Activated CD4-positive, alpha-beta T cell treated with anti-CD3 and anti-CD28 coated beads for 1 hour (primary cell): Measurements from ENCODE around the gene HDAC9.
"Not testable (repeated sequence)": the region's sequence is repeated elsewhere in the genome, so short reads cannot be mapped to it uniquely, and the experiment has no call there.

Experiments used
- DNase-seq: peaks from one replicate; pipeline ENCODE4 v3.0.0-alpha.2; 2020

HDAC9 gene

GRCh38 chr7:18993933-18994668 is 498.6 kb downstream of the HDAC9 start:
- DNase-seq, result no peak

GRCh38 chr7:18995270-18995671 is 499.7 kb downstream of the HDAC9 start:
- DNase-seq, result no peak

GRCh38 chr7:18995811-18996426 is 500.4 kb downstream of the HDAC9 start:
- no peak for DNase-seq

GRCh38 chr7:18996583-18996982 is 501.0 kb downstream of the HDAC9 start:
- no peak for DNase-seq

- DNase-seq, result no peak
Measured at GRCh38 chr7:18997477-18998150, 502.1 kb downstream of the HDAC9 start.

GRCh38 chr7:19000410-19000809 is 504.9 kb downstream of the HDAC9 start:
- DNase-seq, result no peak

GRCh38 chr7:19001854-19002253 is 506.3 kb downstream of the HDAC9 start:
- no peak for DNase-seq

- no peak for DNase-seq
Measured at GRCh38 chr7:19009241-19009935, 513.8 kb downstream of the HDAC9 start.

GRCh38 chr7:19009936-19010280 is 514.4 kb downstream of the HDAC9 start:
- DNase-seq, result no peak

GRCh38 chr7:19011212-19011611 is 515.7 kb downstream of the HDAC9 start:
- DNase-seq, result no peak

GRCh38 chr7:19015098-19015497 is 519.5 kb downstream of the HDAC9 start:
- DNase-seq, result no peak

GRCh38 chr7:19016140-19016539 is 520.6 kb downstream of the HDAC9 start:
- DNase-seq, result no peak

- DNase-seq, result no peak
Measured at GRCh38 chr7:19017374-19017773, 521.8 kb downstream of the HDAC9 start.

GRCh38 chr7:19020062-19020461 is 524.5 kb downstream of the HDAC9 start:
- DNase-seq, result no peak

GRCh38 chr7:19020711-19021110 is 525.2 kb downstream of the HDAC9 start:
- DNase-seq, result no peak

- no peak for DNase-seq
Measured at GRCh38 chr7:19023477-19023876, 527.9 kb downstream of the HDAC9 start.

- DNase-seq, result no peak
Measured at GRCh38 chr7:19024261-19024660, 528.7 kb downstream of the HDAC9 start.

GRCh38 chr7:19026888-19027287 is 531.3 kb downstream of the HDAC9 start:
- DNase-seq, result no peak

- no peak for DNase-seq
Measured at GRCh38 chr7:19030281-19030680, 534.7 kb downstream of the HDAC9 start.

- not testable (repeated sequence) for DNase-seq
Measured at GRCh38 chr7:19032942-19033341, 537.4 kb downstream of the HDAC9 start.

- DNase-seq, result no peak
Measured at GRCh38 chr7:19051767-19052375, 556.3 kb downstream of the HDAC9 start.
